HG03039 (cell line): Measurements from ENCODE around the gene PRPF18.

Experiments used
- ATAC-seq: cut with Tn5 transposase; IDR thresholded peaks from one replicate; pipeline ENCODE4 v1.9.1; 2021; ENCODE audit warnings: mild to moderate bottlenecking, moderate library complexity; ENCODE audit not compliant: unreplicated experiment

Gene PRPF18

DNA sequence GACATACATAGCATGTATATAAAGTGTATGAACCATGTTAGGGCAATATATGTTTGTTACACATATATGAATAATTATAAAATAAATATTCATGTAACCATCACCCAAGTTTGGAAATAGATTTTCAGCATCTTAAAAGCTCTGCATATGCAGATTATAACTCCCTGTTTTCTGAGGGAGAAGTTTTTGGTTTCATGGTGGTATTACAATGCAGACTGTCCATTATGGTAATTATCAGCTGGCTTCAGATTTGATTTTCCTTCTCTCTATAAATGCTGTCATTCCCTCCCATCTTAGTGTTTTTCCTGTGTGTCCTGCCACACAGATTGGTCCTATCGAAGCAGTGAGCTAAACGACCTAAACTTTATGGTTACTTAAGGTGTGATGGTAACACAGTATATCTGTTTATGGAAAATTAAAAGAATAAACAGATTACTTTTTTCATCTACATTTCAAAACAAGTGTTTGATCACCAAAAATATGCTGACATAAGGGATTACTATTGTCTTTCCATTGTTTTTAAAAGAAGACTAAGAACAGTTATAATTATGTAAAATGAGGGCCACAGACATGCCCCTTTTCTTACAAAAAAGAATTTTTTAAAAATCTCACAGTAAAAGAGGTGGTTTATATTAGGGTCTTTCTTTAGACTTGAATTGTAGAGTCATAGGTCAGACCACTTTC, 17.7 kb downstream of the PRPF18 start:
- no peak for ATAC-seq

DNA sequence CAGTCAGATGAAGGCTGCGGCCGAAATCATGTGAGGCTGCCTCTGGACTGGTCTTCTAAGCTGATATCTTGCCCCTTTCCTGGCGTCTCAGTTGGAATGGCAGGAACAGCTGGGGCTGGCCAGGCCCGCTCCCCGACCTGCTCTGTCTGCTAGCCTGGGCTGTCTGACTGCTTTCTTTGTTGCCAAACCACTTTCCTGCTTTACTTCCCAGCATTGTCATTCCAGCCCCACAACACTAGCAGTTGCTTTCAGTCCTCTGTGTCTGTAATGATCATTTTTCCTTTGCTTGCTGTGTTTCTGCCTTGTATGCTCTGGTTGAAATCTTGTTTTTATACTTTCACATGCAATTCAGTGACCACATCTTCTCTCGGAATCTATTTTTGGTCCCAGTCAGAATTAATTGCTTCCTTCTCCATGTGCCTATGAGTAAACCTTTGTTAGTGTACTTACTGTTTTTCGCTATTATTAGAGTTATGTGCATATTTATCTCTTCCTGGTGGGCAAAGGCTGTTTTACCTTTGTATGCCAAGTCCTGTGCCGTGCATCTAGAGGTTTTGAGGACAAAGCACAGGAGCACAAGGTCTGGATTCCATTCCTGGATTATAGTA, 21.6 kb downstream of the PRPF18 start:
- ATAC-seq: no peak

DNA sequence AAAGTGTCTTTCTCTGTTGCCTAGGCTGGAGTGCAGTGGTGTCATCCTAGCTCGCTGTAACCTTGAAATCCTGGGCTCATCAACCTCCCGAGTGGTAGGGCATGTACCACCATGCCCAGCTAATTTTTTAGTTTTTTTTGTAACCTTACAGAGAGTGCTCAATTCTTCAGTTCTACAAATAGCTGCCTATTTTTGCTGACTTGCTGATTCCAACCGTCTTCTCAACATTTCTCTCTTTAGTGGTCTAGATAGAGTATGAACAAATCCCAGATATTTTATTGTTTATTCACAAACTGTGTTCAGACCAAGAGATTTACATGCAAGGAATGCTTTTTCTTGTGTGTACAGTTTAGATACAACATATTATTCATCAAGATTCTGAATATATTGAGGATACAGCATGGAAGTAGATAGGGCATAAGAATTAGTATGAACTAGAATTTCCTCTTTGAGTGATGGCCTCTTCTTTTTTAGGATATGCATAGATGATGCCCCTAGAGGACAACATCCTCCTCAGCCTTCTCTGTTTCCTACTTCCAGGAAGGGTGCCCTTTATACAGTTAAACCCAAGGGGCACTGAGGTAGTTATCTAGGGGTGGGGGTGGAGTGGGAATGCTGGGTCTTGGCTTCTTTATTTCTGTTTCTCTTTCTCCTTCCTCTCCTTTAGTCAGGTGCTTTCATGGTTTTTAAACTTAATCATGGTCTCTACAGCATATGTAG, 26.0 kb downstream of the PRPF18 start:
- ATAC-seq: no peak

DNA sequence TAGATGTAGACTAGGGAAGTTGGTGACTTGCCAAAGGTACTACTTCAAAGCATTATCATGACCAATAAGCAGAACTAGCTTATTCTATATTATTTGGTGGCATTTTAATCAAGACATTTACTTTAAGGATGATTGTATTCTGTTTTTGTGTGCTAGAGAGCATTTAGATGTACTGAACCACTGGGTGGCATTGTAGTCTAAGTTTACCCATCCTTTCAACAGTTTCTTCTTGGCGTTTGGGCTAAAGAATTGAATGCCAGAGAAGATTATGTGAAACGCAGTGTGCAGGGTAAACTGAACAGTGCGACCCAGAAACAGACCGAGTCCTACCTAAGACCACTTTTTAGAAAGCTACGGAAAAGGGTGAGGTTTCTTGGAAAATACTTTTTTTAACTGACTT, 26.8 kb downstream of the PRPF18 start:
- ATAC-seq: no peak

DNA sequence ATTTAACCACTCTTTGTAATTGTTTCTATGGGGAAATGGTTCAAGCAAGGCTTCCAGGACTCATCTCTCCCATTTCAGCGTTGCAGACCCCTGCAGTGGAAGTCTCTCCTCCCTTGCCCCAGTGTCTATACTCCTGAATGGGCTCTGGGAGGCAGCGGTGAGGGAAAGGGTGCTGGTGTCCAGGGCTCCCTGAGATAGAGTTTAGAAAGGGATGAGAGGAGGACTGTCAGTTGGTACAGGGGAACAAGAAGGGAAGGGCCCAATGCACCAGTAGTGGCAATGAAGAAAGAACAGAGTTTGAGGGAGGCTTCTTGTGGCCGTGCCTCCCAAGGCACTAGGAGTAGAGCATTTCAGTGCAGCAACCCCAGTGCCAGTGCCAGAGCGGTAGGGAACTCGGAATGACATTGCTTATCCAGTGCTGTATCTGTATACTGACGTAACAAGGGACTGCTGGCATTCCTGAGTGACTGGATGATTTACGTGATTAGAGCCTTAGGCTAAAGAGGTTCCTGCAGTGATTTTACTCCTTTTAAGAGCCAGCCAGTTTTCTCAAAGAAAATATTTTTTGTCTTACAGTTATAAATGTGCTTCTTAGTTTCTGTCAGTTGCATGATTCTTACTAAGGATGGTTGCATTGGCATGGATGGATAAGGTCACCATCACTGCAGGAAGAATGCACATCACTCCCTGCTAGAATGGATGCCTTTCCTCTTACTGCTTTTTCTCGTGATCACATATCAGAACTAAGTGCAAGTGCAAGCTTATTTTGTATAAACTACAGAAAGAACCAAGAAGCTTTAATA, 28.0 kb downstream of the PRPF18 start:
- no peak for ATAC-seq

DNA sequence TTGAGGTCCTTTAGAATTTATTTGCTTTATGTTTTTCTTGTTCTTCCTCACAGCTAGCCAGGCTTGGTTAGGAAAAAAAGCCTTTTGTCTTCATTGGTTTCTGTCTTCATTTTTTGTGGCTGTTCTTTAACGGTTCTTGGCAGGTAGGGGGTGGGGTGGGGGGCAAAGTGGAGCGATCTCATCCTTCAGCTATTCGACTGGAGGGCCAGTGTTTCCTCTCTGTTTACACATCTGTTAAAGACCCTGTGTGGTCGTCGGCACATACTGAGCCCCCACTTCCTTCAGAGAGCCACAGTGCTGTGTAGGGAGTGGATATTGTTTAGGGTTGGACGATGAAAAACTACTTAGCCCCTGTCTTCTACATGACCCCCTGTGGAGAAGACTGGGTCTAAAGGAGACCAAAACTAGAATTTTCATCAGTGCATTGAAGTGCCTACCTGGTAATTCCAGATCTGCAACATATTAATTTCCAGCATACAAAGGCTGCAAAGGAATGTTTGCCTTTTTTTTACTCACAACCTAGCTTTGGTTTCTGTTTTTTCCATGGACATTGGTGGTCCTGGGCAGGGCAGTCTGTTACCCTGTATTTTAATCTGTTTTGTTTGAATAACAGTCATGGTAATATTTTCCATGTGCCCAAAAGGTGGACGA, 29.0 kb downstream of the PRPF18 start:
- no peak for ATAC-seq

DNA sequence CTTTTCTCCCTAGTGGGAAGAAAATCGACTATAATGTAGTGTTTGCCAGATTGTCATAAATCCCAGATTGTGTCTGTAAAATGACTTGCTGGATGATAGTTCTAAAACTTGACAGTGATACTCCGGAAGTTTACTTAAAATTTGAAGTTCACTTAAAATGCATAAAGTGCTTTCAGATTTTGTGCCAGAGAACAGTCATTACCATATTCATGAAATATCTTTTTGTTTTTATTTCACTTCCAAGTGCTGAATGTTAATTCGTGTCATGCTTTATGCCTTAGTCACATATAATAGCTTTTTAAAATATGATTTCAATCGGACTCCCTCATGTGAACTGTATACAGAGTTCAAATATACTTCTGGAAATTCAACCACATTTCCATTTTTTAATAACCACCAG, 30.4 kb downstream of the PRPF18 start:
- ATAC-seq: no peak

DNA sequence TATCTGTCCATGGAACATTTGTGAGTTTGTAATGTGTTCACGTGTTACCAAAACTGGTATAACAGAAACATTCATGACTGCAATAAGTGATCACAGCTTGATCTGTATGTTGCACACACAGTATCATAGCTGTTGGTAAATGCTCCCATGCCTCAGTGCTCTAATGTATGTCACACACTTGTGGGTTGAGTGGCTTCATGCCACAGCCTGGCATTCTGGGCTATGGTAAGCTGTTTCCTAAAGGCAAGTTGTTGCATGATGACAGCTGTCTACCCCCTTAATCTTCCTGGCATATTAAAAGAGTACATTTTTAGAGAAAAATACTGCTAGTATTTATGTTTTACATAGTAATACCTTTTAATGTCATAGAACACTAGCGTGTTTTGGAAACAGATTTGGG, 35.2 kb downstream of the PRPF18 start:
- ATAC-seq: no peak

DNA sequence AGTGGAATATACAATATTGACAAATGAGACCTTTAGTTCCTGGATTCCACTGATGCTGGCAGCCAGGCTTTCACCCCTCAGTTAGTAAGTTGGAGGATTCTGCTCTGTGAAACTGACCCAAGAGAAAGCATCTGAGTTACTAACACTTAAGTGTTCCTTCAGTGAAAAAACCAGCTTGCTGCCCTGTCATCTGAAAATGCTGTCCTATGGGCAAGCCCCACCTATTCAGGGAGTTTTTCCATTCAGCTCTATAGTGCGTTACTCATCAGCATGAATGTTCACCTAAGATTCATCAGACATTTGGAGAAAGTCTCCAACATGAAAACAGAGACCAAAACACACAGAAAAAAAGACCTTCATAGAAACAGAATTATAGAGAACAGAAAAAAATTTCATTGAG, 37.9 kb downstream of the PRPF18 start:
- ATAC-seq: no peak

DNA sequence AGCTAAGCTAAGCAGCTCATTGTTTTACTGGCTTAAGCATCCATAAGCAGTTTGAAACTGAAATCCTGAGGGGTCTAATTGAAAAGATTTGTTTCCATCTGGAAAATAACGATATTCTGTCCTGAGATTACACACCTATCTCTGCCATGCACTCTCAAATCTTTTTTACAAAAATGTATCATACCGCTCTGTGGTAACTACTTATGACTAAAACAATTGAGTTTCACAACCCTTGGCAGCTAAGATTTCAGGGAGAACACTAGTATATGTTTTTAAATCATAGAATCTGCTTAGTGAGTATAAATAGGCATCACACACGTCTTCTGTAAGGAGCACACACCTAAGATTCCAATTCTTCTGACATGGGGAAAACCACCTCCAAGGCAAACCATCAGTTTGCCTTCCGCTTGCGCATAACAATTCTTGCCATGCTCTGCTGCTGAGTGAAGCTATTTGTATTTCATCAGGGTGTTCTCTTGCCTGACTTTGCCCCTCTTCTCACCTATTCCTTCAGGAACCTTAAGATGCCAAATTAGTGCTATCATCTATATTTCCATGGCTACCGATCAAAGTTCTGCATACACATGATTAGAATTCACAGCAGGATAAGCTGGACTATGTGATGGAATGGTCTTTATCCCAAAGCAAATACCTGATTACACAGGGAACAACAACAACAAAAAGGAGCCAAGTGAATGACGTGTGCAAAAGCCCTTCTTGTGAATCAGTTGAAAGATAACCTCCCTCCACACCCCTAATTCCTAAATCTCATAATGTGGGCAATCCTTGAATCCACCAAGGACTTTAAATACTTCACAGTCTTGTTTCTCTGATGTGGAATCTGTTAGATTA, 40.9 kb downstream of the PRPF18 start:
- no peak for ATAC-seq

DNA sequence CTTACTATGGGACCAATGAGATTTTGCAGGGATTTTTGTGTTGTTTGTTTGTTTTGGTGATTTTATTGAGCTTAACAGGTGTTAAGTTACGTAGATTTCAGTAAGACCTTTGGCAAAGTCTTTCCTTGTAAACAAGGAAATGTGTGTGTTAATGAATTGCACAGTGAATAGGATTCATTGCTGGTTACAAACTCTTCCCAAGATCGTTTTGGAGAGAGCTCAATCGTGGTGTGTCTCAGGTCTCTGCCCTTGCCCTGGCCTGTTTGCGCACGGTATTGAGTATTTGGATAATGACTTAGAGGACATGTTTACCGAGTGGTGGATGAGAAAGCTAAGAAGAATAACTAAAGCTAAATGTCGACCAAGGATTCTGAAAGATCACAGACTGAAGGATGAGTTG, 41.9 kb downstream of the PRPF18 start:
- ATAC-seq: no peak

DNA sequence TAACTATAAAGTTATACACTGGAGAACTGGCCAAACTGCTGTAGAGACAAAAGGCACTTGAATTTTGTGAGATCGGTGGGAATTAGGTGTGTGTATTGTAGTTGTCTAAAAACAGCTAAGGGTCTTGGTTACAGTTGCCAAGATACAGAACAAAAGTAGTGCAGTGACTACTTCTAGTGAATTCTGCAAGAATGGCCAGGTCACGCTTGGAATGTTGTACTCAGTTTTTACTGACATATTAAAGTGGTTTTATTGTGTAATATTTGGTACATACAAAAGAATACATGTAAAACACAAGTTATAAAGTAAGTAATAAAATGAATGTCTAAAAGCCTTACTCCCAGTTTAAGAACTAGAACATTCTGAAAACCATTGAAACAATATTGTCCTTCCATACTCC, 42.4 kb downstream of the PRPF18 start:
- ATAC-seq: no peak

DNA sequence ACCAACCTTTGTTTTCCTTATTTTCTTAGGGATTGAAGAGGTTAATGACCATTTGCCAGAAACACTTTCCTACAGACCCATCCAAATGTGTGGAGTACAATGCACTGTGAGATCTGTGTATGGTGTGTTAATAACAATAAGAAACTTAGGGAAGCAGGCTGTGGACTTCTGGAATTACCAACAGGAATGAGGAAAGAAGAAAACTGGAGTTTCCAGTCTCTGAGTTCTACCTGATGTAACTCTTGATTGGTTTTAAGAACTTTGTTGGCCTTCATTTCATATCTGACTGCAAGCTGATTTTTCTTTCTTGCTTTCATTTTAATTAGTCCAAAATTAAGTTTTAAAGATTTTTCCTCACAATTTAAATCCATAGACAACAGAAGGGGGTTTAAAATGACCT, 43.5 kb downstream of the PRPF18 start:
- no peak for ATAC-seq

DNA sequence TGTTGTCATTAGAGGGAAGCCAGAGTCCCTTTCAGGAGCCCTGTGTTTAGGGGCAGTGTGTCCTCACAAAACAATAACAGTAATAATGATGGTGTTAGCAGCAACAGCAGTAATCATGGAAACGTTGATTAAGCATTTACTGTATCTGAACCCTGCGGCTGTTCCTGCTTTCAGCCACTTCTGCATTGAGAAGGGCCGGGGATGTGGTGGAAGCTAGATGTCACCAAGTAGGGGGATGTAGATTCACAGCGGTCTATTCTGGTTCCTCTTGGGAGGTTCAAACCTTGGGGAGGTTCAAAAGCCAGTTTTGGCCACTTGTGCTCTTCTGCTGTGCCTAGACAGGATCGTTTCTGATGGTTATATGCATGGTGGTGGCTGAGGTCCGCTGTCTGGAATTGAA, 44.8 kb downstream of the PRPF18 start:
- ATAC-seq: no peak

DNA sequence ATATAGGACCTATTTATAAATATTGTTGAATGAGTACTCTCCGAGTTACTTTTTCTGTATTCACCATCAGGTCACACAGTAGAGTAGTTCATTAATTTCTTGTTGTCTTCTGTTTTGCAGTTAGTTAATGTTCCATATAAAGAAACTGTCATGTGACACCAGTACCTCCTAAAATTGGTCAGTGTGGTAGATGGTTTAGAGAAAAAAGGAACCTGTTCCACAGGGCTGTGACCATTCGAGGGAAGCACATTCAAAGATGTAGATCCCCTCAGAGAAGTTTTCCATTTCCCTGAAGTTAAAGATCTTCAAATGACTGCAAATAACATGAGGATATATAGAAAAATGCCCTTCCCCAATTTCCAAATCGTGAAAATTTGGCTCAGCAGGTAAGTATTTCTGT, 45.7 kb downstream of the PRPF18 start:
- no peak for ATAC-seq

DNA sequence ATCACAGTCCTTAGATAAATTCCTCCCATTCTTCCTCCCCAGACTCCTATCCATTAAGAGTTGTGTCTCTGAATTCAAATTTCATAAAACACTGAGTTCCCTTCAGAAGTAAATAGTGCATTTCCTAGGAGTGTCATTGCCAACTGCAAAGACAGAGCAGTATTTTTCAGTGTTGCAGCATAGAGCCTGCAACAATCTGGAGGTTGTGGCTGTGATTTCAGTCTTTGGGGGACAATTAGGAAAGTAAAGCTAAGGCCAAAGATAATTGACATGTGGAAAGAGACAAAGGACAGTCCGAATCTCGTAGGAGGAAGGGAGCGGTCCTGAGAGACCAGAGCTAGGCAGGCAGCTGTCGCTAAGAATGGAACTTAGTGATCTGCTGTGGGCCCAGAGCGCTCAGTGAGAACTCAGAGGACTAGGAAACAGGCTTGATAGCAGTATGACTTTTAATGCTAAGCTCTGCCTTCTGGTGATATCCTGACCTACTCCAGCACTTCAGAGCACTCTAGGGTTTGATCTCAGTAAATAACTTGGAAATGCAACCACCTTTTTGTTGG, 46.2 kb downstream of the PRPF18 start:
- ATAC-seq: no peak

DNA sequence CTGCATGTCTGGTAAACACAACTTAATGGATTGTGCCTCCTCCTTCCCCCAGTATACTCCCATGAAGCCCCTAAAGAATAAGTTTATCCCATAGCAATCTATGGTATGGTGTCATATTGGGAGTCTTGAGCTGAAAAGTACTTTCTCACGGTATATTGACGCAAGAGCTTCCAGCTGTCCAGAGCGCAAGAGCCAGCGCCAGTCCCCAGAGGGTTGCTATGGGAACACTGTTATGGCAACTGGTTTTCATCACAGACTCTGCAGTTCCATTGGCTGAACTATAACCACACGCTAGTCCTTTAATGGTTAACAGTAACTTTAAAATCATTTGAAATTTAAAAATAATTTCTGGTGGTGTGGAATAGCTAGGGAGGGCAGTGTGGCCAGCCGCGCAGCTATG, 46.9 kb downstream of the PRPF18 start:
- ATAC-seq: no peak

DNA sequence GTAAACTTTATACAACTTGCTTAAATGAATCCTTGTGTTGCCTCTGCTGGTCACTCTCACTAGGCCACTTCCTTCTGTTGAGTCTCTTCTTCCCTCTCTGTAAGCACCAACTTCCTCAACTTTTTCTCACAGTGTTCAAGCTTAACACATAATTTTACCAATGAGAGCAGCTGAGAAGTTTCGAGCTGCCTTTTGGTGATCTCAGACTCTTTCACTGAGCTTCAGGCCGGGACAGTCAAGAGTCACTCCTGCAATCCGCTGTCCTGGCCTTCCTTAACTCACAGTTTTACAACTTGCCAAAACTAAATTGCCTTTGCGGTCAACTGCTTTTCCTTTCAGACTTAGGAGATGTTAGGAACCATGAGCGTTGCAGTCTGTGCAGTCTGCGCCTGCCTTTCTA, 47.4 kb downstream of the PRPF18 start:
- no peak for ATAC-seq

DNA sequence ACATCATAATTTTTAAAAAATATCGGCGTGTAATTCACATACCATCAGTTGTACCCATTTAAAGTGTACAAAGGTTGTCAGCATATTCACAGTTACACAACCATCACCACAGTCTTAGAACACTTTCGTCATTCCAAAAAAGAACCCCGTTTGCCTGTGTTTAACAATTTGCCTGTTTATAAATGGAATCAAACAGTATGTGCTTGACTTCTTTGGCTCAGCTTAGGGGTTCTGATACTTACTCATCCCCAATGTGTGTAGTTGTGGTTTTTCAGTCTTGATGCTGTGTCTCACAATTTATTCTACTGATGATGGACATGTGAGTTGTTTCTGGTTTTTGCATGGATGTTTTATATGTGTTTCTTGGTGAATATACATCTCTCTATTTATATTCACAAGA, 50.0 kb downstream of the PRPF18 start:
- ATAC-seq: no peak

DNA sequence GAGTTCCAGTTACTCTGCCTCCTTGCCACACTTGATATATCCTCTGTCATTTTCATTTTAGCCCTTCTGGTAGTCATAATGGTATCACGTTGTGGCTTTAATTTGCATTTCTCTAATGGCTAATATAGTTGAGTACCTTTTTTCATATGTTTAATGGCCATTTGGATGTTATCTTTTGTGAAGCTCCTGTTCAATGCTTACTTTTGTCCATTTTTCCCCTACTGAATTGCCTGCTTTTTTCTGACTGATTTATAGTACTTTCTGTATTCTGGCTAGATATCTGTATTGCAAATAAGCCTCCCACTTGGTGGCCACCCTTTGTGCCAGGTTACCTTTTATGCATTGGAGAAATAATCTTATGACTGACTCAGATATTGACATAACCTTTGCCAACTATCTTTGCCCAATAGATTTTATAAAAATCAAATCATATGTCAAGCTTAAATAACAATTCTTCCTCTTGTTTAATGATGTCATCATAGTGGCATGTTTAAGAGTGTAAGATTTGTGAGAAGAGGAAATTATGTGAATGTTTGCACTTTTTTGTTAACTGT, 50.6 kb downstream of the PRPF18 start:
- no peak for ATAC-seq
